Right lobe of liver (tissue), 4 donors: ENCODE measurements around the gene FLOT1.

Experiments
- POLR2A ChIP-seq: fragments of 450-650 bp; IDR thresholded peaks from one replicate; pipeline ENCODE4 v1.6.1; 2017; ENCODE audit warnings: antibody characterized with exemption, mild to moderate bottlenecking
- TF ChIP-seq, protein P1 (sequence below), 4 donors: fragments of 200-600 bp in 3 of 4; fragments of 450-650 bp in 1 of 4; IDR thresholded peaks; one replicate each; pipeline versions ENCODE4 v1.5.1 to v1.8.0; 2016 to 2022; ENCODE audit warnings: antibody characterized with exemption in 4 of 4, mild to moderate bottlenecking in 2 of 4
- donor health status: DM: no; HTN: no; CAD: no.
- donor health status: DM: no; HTN: no; CAD: no.
- donor health status: DM: no; HTN: yes; CAD: no.

DNA sequence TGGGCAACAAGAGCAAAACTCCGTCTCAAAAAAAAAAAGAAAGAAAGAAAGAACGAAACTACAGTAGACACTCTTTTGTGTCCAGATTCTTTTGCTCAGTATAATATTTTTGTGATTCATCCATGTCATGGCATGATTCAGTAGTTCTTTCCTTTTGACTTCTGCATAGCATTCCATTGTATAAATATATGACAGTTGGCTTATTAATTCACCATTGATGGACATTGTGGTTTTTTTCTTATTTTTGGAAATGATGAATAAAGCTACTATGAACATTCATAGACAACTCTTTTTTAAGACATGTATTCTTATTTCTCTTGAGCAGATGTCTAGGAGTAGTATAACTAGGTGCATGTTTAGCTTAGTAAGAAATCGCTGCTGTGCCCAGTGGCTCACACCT is 12.1 kb upstream of the FLOT1 start:
- TF ChIP-seq, protein P1, sequence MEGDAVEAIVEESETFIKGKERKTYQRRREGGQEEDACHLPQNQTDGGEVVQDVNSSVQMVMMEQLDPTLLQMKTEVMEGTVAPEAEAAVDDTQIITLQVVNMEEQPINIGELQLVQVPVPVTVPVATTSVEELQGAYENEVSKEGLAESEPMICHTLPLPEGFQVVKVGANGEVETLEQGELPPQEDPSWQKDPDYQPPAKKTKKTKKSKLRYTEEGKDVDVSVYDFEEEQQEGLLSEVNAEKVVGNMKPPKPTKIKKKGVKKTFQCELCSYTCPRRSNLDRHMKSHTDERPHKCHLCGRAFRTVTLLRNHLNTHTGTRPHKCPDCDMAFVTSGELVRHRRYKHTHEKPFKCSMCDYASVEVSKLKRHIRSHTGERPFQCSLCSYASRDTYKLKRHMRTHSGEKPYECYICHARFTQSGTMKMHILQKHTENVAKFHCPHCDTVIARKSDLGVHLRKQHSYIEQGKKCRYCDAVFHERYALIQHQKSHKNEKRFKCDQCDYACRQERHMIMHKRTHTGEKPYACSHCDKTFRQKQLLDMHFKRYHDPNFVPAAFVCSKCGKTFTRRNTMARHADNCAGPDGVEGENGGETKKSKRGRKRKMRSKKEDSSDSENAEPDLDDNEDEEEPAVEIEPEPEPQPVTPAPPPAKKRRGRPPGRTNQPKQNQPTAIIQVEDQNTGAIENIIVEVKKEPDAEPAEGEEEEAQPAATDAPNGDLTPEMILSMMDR (IDR thresholded peaks at IDR 0.05): no peak
- TF ChIP-seq POLR2A: no peak
